Hair follicle dermal papilla cell (primary cell): ENCODE data around the gene ZNF26. TPM values are rescaled to one million over a fixed set of nuclear protein-coding genes. Genes with fewer than 3 reads are reported as not detected.

Experiments
- small RNA-seq: library from RNA; depleted of rRNA; stranded (forward); fragments of <200 nt; gene quantifications from one replicate; pipeline ENCODE3, GENCODE V24; 2012
- total RNA-seq: library from RNA; depleted of rRNA; stranded (reverse); fragments of >200 nt; gene quantifications from 2 replicates; pipeline ENCODE4 v1.2.3, GENCODE V29; 2012

Gene ZNF26
- total RNA-seq: 24.0 and 30.3 TPM in 2 replicates

GRCh38 chr12:132986001-132986884, at the start of gene ZNF26:
Gene ZNF26, plus strand, starts transcription at chr12:132986367. Its CDS starts 474 bp downstream, at chr12:132986841.

GRCh38 chr12:132956011-132956788, 30.0 kb upstream of the ZNF26 start, which contains the start of gene ZNF605:
Gene ZNF605, minus strand, starts transcription at chr12:132956306. Its CDS starts 10,671 bp downstream, at chr12:132945635.

GRCh38 chr12:133037207-133038005, 51.2 kb downstream of the ZNF26 start, which contains the start of gene ZNF84:
Gene ZNF84, plus strand, starts transcription at chr12:133037509. Its CDS starts 3,959 bp downstream, at chr12:133041468.

Small RNA genes within 50 kb of the gene (small RNA-seq; reads per million reads assigned to genes)
- gene RNU4ATAC12P: not detected

Other genes starting within 250 kb of the ZNF26 start
- gene ANKLE2, start 224.5 kb upstream of the ZNF26 start, total RNA-seq: 84.9 and 98.2 TPM in 2 replicates
- gene GOLGA3, start 157.5 kb upstream of the ZNF26 start, total RNA-seq: 162 and 179 TPM in 2 replicates
- gene CHFR, start 98.8 kb upstream of the ZNF26 start, total RNA-seq: 49.9 and 60.2 TPM in 2 replicates
- 11.9 and 15.1 TPM in 2 replicates for gene ZNF605, start 30.1 kb upstream of the ZNF26 start, total RNA-seq
- 26.6 and 30.8 TPM in 2 replicates for gene ZNF84, start 51.1 kb downstream of the ZNF26 start, total RNA-seq
- gene ZNF140, start 94.6 kb downstream of the ZNF26 start, total RNA-seq: 26.1 and 26.4 TPM in 2 replicates
- gene ZNF891, start 143.9 kb downstream of the ZNF26 start, total RNA-seq: 0.85 and 1.3 TPM in 2 replicates
- 4.6 and 8.8 TPM in 2 replicates for gene ZNF10, start 144.3 kb downstream of the ZNF26 start, total RNA-seq
- gene ZNF268, start 195.1 kb downstream of the ZNF26 start, total RNA-seq: 33.3 and 41.1 TPM in 2 replicates
- not detected in 2 replicates for gene ANHX, start 249.5 kb downstream of the ZNF26 start, total RNA-seq